COLO668 (cell line): Measurements from ENCODE around the gene RBL2.

Experiments used
- DNase-seq: peaks from one replicate; lab custom pipeline; 2025; ENCODE audit not compliant: unreplicated experiment; lab: John Stamatoyannopoulos, UW

Gene RBL2

GRCh38 chr16:53446090-53446489 lies 11.8 kb downstream of the RBL2 start:
- DNase-seq: no peak

GRCh38 chr16:53449816-53450517 lies 15.7 kb downstream of the RBL2 start:
- no peak for DNase-seq

- no peak for DNase-seq
These were observed 19.7 kb downstream of the RBL2 start for GRCh38 chr16:53453928-53454327.

GRCh38 chr16:53456625-53457024 lies 22.4 kb downstream of the RBL2 start:
- no peak for DNase-seq

GRCh38 chr16:53457670-53458069 lies 23.4 kb downstream of the RBL2 start:
- DNase-seq: no peak

- DNase-seq: no peak
These were observed 24.4 kb downstream of the RBL2 start for GRCh38 chr16:53458635-53459034.

GRCh38 chr16:53465606-53466280 lies 31.5 kb downstream of the RBL2 start:
- DNase-seq: no peak

- DNase-seq: no peak
These were observed 42.6 kb downstream of the RBL2 start for GRCh38 chr16:53476867-53477266.

- no peak for DNase-seq
These were observed 44.7 kb downstream of the RBL2 start for GRCh38 chr16:53478965-53479364.

GRCh38 chr16:53480394-53480793 lies 46.1 kb downstream of the RBL2 start:
- DNase-seq: no peak

GRCh38 chr16:53482123-53482522 lies 47.9 kb downstream of the RBL2 start:
- DNase-seq: no peak

- DNase-seq: no peak
These were observed 50.3 kb downstream of the RBL2 start for GRCh38 chr16:53484542-53484941.

- no peak for DNase-seq
These were observed 52.0 kb downstream of the RBL2 start for GRCh38 chr16:53486230-53486629.

- DNase-seq: no peak
These were observed 55.5 kb downstream of the RBL2 start for GRCh38 chr16:53489755-53490154.

- no peak for DNase-seq
These were observed 58.2 kb downstream of the RBL2 start for GRCh38 chr16:53492503-53492902.

- no peak for DNase-seq
These were observed 60.4 kb downstream of the RBL2 start for GRCh38 chr16:53494636-53495035.

GRCh38 chr16:53495325-53495724 lies 61.1 kb downstream of the RBL2 start:
- no peak for DNase-seq

GRCh38 chr16:53498984-53499383 lies 64.7 kb downstream of the RBL2 start:
- no peak for DNase-seq

- no peak for DNase-seq
These were observed 67.1 kb downstream of the RBL2 start for GRCh38 chr16:53501216-53501859.

- DNase-seq: peak; percentile 87
These were observed 68.3 kb downstream of the RBL2 start, which contains the start of gene AKTIP for GRCh38 chr16:53502331-53503269. AKTIP (minus strand) TSS chr16:53503209; CDS start chr16:53500259, 2,950 bp downstream.
